Bronchus fibroblast of lung (primary cell): ENCODE results near the gene HOGA1. TPM values are rescaled to one million over a fixed set of nuclear protein-coding genes. Genes with fewer than 3 reads are reported as not detected.

Experiments used
- total RNA-seq: library from RNA; depleted of rRNA; stranded (reverse); fragments of >200 nt; gene quantifications from 2 replicates; pipeline ENCODE4 v1.2.3, GENCODE V29; 2015

Gene HOGA1
- 0.67 and 1.0 TPM in 2 replicates for total RNA-seq

GRCh38 chr10:97584060-97584797, at the start of gene HOGA1:
Gene HOGA1, plus strand, starts transcription at chr10:97584389. Its CDS starts 315 bp downstream, at chr10:97584704.

GRCh38 chr10:97572214-97572989, 11.8 kb upstream of the HOGA1 start, which contains the start of gene ANKRD2:
Gene ANKRD2, plus strand, starts transcription at chr10:97572779. Its CDS starts 10 bp downstream, at chr10:97572789.

GRCh38 chr10:97589479-97589878, 5.3 kb downstream of the HOGA1 start, which contains the start of gene C10orf62:
Gene C10orf62, plus strand, starts transcription at chr10:97589721. Its CDS starts 177 bp downstream, at chr10:97589898.

GRCh38 chr10:97632949-97633884, 49.0 kb downstream of the HOGA1 start, which contains the start of gene MORN4:
Gene MORN4, minus strand, starts transcription at chr10:97633500. Its CDS starts 13,847 bp downstream, at chr10:97619653.

GRCh38 chr10:97640174-97640867, 56.1 kb downstream of the HOGA1 start, which contains the start of gene PI4K2A:
Gene PI4K2A, plus strand, starts transcription at chr10:97640671. Its CDS starts 72 bp downstream, at chr10:97640743.

Other genes starting within 250 kb of the HOGA1 start
- 2.7 and 3.7 TPM in 2 replicates for gene FRAT2, start 249.7 kb upstream of the HOGA1 start, total RNA-seq
- gene RRP12, start 183.0 kb upstream of the HOGA1 start, total RNA-seq, result 20.7 and 21.0 TPM in 2 replicates
- gene PGAM1, start 158.2 kb upstream of the HOGA1 start, total RNA-seq, result 519 and 549 TPM in 2 replicates
- 55.8 and 65.1 TPM in 2 replicates for gene EXOSC1, start 138.4 kb upstream of the HOGA1 start, total RNA-seq
- 54.1 and 54.3 TPM in 2 replicates for gene ZDHHC16, start 138.2 kb upstream of the HOGA1 start, total RNA-seq
- 97.0 and 103 TPM in 2 replicates for gene MMS19, start 86.0 kb upstream of the HOGA1 start, total RNA-seq
- 19.5 and 20.2 TPM in 2 replicates for gene UBTD1, start 85.5 kb upstream of the HOGA1 start, total RNA-seq
- gene ANKRD2, start 11.6 kb upstream of the HOGA1 start, total RNA-seq, result 0.89 and 1.0 TPM in 2 replicates
- gene C10orf62, start 5.3 kb downstream of the HOGA1 start, total RNA-seq, result not detected in 2 replicates
- gene MORN4, start 49.1 kb downstream of the HOGA1 start, total RNA-seq, result 6.2 and 9.4 TPM in 2 replicates
- 22.2 and 22.3 TPM in 2 replicates for gene PI4K2A, start 56.3 kb downstream of the HOGA1 start, total RNA-seq
- gene AVPI1, start 102.9 kb downstream of the HOGA1 start, total RNA-seq, result 21.4 and 24.5 TPM in 2 replicates
- 36.3 and 44.9 TPM in 2 replicates for gene MARVELD1, start 129.3 kb downstream of the HOGA1 start, total RNA-seq
- gene ZFYVE27, start 152.7 kb downstream of the HOGA1 start, total RNA-seq, result 10.1 and 10.7 TPM in 2 replicates
- not detected in 2 replicates for gene SFRP5, start 187.6 kb downstream of the HOGA1 start, total RNA-seq